Measurements from ENCODE around the gene CCDC85C.

Gene CCDC85C

DNA sequence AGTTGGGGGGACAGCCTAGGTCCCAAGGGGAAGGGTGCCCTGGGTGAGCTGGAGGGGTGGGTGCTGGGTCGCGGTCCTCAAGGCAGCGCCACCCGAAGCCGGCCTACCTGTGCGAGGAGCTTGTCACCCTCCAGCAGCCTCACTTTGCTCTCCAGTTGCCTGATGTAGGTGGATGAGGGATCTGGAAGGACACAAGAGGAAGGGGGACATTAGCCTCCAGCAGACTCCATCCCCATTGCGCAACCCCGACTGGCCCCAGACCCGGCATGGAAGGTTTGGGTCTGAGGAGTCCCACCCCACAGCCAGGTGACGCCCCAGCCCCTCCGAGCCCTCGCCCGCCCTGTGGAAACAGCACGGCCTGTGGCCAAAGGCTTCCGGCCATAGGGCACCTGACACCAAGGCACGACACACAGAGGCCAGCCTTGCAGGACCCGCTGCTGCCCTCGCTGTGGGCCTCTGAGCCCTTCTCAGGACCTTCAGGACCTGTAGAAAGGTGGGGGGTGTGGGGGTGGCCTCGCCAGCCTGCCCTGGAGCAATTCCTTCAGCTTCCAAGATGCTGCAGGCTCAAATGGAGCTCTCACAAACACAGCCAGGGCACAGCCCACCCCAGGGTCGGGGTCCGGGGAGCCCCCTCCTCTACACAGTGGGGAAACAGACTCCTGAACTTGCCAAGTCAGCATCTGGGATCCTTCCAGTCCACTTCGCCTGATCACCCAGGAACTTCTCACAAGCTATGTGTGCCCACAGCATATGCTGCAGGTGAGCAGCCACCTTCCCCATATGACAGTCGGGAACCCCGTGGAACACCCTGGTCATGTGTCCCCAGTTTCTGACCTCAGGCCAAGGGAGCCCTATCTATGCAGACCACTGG lies 67.9 kb downstream of the CCDC85C start:
- no peak for DNase-seq

DNA sequence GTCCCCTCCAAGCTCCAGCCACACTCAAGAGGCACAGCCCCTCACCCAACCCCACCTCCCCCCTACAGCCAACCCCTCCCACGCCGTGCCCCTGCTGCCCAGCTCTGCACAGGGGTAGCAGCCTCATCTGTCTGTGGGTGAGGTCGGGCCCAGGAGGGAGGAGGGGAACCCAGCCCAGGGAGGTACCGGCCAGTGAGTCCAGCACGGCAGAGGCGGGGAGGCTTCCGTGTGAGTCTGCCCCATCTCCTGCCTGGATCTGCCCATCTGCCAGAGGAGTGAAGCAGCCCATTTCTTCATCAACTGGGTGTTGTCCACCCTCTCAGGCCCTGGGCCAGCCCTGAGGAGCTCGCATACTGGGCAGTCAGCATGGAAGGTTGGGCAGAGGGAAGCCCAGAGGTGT lies 68.6 kb downstream of the CCDC85C start:
- DNase-seq = no peak

DNA sequence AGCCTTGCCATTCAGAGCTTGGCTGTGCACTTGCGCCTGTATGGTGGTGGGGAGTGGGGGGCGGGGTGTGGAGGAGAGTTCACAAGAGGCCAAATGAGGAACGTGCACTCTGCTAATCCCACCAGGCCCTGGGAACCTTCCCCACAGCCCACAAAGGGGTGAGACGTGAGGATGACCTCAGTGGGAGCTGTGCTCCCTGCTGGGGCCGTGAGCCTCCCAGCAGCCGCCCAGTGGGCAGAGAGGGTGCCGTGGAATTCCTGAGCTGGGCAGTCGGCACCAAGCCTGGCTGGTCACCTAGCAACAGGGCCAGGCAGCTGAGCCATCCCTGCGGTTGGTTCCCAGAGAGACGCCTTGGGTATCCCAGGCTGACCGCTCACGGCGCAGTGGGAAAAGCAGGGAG lies 69.1 kb downstream of the CCDC85C start:
- no peak for DNase-seq

DNA sequence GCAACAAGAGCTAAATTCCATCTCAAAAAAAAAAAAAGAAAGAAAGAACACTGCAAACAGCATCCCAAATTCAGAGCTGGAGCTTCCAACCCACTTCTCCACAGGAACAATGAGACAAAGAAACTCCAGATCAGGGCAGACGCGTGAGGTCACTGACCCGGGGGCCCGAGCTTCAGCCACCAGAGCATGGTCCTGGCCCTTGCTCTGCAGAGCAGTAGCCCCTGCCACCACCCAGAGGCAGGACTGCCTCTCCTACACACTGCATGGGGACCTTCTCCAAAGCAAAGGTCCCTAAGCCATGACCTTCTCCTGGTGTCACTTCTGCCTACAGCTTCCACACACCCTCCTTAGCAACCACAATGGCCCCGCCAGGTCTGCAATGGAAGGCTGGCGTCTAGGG lies 69.7 kb downstream of the CCDC85C start:
- no peak for DNase-seq

DNA sequence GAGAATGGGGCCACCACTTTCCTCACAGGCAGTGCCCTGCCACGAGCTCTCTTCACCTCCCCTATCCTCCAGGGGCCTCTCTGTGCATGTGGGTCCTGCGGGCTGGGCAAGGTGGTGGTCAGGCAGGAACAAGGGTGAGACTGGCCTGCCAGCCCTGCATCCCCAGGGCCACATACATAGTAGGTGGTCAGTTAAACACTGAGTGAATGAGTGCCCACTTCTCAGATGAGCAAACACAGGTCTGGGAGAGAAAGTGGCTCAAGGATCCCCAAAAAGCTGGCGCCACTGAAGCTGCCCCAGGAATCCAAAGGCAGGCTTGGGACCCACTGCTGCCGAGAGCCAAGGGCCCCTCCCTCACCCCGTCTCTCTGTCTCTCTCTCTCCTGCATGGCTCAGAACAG lies 71.7 kb downstream of the CCDC85C start:
- no peak for DNase-seq

DNA sequence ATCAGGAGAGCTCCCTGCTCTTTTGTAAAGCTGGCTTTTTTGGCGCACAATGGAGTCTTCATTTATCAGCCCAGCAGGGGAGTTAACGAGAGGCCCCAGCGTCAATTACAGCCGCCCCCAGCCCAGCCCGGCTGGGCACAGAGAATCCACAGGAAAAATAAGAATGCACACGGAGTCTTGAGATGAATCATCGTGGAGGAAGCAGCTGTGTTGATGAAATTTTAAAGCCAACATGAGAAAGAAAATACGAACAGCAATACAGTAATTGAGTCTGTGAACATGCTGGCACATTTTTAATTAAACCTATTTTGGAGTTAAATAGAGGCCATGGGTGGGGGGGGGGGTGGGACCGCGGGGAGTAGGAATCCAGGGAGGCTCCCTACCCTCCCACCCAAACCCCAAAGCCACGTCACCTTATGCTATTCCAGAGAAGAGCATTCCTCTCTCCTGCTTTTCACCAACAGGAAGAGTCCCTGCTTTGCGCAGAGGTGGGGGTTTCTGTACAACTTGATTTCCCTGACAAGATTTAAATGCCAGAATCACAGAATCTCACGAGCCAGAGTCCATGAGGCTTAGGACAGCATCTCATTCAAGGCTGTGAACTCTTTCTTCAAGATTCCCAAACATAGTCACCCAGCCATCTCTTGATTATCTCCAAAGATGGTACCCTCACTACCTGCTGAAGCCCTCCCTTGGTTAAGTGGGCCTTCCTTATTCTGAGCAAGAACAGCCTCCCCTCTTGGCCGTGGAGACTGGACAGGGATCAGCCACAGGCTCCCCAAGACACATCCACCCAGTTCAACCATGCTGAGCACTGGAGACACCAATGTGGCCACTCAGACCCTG lies 72.5 kb downstream of the CCDC85C start:
- no peak for DNase-seq

DNA sequence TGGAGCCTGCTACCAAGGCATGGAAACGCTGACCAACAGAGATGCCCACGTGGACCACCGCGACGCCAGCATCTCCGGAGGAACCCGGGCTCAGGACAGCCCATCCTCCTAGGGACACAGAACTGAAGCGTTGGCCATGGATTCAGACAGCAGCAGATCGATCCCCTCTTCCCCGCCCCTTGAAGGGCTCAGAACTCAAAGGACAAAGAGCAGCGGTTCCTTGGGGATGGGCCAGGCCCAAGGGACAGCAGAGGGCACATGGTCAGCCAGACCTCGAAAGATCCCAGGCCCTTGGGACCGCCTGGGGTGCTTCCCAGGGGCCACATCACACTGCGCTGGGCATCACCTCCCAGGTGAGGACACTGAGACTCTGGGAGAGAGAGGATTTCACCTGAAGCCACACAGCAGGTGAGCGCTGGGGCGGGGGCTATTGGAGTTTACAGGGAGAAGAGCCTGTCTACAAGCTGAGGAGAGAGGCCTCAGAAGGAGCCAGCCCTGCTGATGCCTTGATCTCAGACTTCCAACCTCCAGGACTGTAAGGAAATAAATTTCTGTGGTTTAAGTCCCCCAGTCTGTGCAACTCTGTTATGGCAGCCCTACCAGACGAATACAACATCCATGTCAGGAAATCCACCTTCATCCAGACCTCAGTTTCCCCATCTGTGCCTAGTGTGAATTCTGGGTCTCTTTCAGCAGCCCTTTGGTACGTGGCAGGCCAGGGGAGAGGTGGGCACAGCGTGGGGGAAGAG lies 73.4 kb downstream of the CCDC85C start:
- no peak for DNase-seq

DNA sequence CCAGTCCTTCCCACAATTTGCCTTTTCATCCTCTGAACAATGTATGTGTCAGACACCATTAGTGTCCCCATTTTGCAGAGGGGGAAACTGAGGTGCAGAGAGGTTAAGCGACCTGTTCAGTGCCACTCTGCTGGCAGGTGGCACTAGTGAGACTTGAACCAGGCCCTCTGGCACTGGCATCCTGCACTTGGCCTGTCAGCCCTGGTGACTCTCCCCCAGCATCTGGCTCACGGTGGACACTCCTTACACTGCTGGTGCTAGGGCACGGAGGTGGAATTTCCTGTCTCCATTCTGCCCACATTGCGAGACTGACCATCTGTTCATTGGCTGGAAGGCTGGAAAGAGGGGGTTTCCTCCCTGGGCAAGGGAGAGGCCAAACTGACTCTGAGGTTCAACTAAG lies 74.1 kb downstream of the CCDC85C start:
- no peak for DNase-seq

DNA sequence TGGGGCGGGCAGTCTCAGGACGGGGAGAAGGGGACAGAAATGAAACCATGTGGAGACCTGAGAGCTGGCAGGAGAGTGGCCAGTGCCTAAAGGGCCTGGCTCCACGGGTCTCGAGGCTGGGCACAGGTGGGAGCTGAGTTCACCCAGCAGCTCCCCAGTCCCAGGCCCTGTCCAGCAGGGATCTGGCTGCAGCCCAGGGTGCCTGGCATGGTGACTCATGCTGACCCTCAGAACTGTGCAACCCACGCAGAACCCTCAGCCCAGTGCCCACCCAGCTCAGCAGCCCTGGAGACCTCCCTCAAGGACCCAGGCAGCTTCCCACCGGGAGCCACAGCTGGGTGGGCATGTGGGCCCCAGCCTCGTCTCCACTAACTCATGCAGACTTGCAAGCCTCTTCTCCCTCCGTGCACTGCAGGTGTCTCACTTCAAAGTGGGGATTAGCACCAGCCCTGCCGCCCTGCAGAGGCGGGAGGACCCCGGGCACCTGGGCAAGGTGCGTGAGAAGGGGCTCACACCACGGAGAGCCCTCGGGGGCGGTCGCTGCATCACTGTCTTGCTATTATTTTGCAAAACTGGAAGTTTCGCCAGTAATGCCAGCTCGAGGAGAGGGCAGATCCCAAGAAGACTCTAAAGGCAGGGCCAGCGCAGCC lies 76.5 kb downstream of the CCDC85C start:
- DNase-seq = no peak

DNA sequence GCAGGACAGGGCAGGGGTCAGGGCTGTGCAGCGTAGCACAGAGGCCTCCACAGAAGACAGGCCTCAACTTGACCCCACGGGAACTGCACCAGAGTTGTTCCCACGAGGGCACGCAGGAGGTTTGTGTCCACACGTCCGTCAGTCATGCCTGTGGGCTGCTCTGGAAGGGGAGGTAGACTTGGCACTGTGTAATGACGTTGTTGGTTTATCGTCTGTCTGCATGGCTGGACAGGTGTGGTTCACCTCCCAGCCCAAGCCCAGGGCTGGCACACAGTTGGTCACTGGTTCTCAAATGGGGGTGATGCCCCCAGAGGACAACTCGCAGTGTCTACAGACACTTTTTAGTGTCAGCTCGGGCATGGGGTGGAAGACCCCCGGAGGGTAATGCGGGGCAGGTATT lies 77.0 kb downstream of the CCDC85C start:
- DNase-seq = no peak

DNA sequence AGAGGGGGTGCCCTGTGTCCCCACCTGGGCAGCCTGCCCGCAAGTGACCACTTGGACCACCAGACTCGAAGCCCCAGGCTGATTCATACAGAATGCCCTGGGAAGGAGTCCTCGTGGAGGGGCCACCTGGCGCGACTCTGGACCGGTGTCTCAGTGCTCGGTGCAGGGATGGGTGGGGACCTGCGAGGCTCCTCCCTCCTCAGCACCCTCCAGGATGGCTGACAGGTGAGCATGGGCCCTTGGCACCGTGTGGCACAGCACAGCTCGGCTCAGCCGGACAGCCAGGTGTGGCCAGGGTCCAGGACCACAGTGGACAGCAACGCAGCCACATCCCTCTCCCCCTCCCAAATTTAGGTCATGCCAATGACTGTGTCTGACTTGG lies 78.3 kb downstream of the CCDC85C start:
- no peak for DNase-seq

DNA sequence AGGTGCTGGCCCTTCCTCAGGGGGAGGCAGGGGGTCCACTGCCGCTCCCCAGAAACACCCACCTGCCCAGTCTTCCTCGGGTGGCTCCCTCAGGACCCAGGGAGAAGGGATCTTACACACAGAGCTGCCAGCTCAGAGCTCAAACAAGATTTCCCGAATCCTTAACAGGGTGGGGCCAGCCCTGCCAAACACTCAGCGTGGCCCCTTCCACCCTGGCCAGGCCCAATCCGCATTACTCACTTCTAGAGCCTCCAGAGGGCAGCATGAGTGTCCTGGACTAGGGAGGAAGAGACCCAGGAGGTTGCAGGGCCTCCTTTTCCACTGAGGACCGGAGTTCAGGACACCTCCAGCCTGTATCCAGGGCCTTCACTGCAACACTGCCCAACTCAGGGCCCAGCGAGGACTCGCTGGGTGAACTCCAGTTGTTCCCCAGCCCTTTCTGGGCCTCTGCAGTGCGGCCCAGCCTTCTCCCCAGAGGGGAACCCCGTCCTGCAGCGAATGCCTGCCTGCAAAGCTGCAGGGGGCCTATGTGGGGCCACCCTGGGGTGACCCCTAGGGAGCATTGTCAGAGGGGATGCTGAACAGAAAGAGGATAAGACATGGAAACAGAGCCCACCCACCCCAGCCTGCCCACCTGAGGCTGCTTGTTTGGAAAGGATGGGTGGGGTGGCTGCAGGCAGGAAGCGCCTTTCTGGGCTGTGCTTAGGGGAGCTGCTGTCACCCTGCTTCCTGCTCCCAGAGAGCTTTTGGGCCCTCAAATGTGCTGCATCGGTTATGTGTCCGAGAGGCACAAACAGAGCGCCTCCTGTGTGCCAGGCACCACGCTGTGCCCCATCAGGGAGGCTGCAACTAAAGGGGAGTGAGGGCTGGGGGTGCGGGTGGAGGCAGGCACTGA lies 79.0 kb downstream of the CCDC85C start:
- no peak for DNase-seq

DNA sequence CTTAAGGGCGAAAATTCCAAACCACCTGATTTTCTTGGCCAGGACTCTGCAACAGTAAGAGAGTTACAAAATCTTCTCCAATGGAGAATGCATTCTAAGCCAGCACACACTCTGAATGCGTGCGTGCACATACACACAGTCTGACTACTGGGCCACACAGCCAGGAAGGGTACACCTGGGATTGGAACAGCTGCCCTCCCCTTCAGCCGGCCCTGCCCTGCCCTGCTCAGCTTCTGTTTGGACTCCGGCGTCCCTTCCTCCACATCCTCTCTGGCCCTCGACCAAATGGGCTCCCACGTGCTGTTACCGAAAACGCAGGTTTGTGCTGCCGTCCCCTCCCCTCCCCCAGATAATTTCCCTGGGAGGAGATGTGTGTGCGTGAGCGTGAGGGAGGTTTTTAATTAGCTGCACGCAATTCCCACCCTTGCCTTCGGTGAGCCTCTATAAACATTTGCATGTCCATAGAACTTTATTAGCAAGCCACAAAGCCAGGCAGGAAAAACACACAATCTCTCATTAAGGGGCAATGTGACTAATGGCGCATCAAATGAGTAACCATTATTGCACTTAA lies 79.8 kb downstream of the CCDC85C start:
- DNase-seq = no peak

DNA sequence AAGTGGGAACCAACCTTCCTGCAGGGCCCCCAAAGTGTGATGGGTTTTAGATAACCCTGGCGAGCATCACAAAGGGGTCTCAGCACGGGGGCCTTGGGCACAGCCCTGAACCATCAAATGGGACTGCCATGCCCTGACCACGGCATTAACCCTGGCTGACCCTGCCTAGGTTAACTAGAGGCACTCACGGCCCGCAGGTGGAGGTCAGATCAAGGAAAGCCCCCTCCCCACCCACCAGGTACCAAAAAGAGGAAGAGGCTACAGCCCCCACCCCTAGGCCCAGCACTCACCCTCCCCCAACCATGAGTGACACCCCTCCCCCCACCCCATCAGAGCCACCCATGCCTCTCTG lies 80.3 kb downstream of the CCDC85C start:
- DNase-seq = no peak

DNA sequence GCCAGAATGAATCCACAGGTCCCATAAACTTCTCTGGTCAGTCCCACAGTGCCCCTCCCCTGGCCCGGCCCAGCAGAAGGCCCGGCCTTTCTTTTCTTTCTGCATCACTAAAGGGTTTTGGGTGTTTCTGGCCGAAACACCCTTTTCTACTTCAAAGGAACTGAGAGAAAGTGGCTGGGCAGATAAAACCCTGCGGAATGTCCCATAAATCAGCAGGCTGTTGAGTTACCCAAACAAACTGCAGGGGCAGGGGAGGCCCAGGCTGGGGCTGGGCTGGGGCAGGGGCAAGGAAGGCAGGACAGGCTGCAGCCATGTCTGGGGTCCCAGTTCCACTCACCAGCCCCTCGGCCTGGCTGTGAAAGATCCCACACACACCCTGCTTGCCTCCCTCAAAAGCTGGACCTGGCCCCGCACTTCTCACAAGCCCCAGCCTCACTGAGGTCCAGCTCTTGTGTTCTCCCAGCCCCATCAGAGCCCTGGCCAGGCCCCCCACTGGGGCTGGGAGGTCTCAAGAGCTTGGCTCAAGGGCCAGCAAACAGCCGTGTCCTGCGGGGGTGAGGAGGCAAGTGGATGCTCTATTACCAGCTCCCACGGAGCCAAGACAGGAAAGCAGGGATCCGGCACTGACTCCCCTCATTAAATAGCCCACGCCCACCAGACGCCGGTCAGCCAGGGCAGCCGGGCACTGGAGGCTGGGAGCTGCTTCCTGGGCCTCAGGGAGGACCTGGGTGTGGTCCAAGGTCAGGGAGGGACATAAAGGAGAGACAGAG lies 80.9 kb downstream of the CCDC85C start:
- DNase-seq = no peak

DNA sequence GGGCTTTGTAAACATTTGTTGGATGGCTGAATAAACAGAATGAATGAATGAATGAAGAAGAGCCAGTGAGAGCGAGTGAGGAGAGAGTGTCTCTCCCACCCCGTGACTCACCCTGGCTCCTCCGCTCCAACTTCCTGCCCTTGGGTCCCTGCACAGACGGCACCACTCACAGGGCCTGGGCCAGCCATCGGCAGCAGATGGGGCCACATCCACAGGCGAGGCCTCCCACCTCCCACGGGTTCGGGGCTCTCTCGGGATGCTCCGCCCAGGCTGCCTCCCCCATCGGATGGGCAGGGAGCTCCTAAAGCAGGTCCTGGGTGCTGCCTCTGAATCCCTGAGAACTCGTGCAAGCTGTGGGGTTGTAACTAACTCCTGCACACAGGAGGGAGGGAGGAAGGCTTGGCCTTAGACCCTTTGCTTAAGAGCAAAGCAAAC lies 81.5 kb downstream of the CCDC85C start:
- no peak for DNase-seq

DNA sequence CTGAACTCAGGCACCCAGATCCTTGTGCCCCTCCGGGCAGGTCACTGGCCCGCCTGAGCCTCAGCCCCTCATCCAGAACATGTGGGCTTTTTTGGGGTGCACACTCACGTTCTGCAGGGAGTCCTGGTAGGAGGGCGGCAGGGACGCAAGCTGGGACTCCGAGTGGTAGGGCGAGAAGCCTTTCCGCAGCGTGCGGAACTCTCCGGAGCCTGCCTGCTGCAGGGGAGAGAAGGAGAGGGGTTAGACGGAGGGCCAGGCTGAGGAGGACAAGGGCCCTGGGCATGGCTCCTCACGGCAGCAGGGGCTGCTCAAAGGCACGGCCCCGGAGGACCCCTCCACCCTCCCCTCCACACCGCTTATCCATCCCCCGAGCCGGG lies 82.0 kb downstream of the CCDC85C start:
- no peak for DNase-seq

DNA sequence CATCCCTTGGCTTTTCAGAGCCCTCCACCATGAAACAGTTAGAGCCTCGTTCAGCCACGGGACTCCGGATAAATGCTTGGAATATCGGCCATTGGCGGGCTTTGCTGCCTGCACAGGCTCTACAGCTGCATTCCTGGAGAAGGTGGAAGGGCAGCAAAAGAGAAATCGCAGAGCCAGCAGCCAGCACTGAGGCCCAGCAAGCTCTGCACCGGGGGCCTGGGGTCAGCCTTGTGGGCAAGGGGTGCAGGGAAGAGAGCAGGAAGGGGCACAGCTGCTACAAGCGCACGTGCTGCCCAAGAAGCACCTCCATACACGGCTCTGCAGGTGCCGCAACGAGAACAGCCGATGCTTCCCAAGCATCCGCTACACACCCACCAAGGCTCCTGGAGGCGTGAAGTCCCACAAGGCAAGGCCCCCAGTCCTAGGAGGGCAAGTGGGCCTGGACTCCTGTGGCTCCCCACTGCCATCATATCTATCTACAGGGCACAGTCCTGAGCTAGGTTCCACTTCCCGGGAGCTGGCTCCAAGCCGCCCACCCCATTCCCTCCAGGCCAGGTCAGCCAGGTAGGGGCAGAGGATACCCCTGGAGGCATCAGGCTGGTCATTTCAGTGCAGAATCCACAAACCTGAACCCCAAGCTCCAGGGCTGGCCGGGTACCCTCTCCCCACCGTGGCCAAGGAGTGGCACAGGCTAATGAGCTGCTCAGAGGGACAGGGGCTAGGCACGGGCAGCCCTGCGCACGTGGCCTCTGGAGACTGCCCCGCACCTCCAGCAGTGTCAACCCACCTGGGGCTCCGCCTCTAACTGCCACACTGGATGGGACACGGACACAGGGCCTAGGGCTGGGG lies 82.6 kb downstream of the CCDC85C start:
- no peak for DNase-seq

DNA sequence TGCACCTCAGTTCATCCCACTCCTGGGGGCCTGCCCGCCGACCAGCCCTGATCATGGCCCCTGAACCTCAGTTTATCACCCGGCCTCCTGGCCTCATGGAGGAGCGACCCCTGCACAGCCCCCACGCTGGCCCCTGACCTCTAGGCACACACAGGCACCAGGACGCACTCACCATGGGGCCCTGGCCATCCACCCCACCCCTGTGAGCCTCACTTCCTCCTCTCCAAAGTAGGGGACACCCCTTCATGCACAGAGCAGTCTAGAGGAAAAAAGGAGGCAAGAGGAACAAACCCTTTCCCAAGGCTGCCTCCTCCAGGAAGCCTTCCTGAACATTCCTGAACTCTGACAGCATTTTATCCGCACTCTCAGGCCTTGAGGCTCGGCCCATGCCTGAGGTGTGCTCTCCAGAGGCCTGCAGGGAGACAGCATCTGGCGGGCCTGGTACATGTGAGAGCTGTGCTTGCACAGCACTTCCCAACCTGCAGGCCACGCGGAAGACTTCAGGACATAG lies 83.4 kb downstream of the CCDC85C start:
- DNase-seq = no peak

All from cortex of kidney (tissue), 1 donor.